Kidney (tissue), 14 donors: Measurements from ENCODE around the gene NR5A1. TPM values are rescaled to one million over a fixed set of nuclear protein-coding genes. Genes with fewer than 3 reads are reported as not detected.

Source experiments
- DNase-seq, 5 donors: peaks; one replicate each; pipeline ENCODE4 v3.0.0-alpha.2; 2013 to 2020
- FAIRE-seq: peaks from 2 replicates; lab custom pipeline; 2012; peaks lifted over from hg19 to GRCh38; lab: Jason Lieb, UNC
- H3K27ac ChIP-seq, 2 donors: one replicate each; pipeline ENCODE4 v1.7.0; 2013; ENCODE audit warnings: low read depth in 2 of 2, low read length in 2 of 2, inconsistent platforms in 1 of 2
- H3K27me3 ChIP-seq: one replicate; pipeline ENCODE4 v1.7.1; 2013; ENCODE audit warnings: low read length, inconsistent platforms; ENCODE audit not compliant: control insufficient read depth, insufficient read depth
- H3K36me3 ChIP-seq, 3 donors: one replicate each; pipeline versions ENCODE4 v1.7.0 to v1.7.1; 2013; ENCODE audit warnings: low read length in 3 of 3, control low read depth in 1 of 3, inconsistent platforms in 1 of 3; ENCODE audit not compliant: insufficient read depth in 3 of 3, control insufficient read depth in 2 of 3
- H3K4me1 ChIP-seq, 3 donors: one replicate each; pipeline versions ENCODE4 v1.7.0 to v1.7.1; 2013; ENCODE audit warnings: low read length in 3 of 3, inconsistent platforms in 1 of 3, low read depth in 1 of 3; ENCODE audit not compliant: control insufficient read depth in 2 of 3, insufficient read depth in 2 of 3
- H3K4me3 ChIP-seq, 3 donors: one replicate each; pipeline versions ENCODE4 v1.7.0 to v1.8.1; 2013; ENCODE audit warnings: low read length in 3 of 3, control low read depth in 1 of 3, inconsistent platforms in 1 of 3
- H3K9ac ChIP-seq, 3 donors: one replicate each; pipeline versions ENCODE4 v1.7.0 to v1.7.1; 2013; ENCODE audit warnings: low read length in 3 of 3, control low read depth in 1 of 3, inconsistent platforms in 1 of 3
- H3K9me3 ChIP-seq, 3 donors: one replicate each; pipeline versions ENCODE4 v1.7.0 to v1.7.1; 2013; ENCODE audit warnings: low read length in 3 of 3, control low read depth in 1 of 3, inconsistent platforms in 1 of 3; ENCODE audit not compliant: control insufficient read depth in 2 of 3, insufficient read depth in 1 of 3
- intact Hi-C: fragments of 100-400 bp; cut with DNase I; formaldehyde crosslinking; loops from one replicate; pipeline ENCODE4 v1.11.1; 2022
- polyA plus RNA-seq: library from polyadenylated mRNA; stranded (reverse); fragments of 350-450 nt; fragmentation: Illumina TruSeq; extraction: RNeasy Lipid Tissue Mini Kit (QIAGEN cat#74804); gene quantifications from one replicate; pipeline ENCODE4 v1.2.3, GENCODE V29; 2014; ENCODE audit warnings: low read depth, low replicate concordance; ENCODE audit not compliant: insufficient read depth
- total RNA-seq: library from RNA; stranded (reverse); fragmentation: NEBNext Ultra II Directional; extraction: Animal tissue kit (Norgen Biotek cat#: 25700); gene quantifications from one replicate; pipeline ENCODE4 v1.2.1, GENCODE V29; 2021
- TF ChIP-seq, protein P1 (sequence below): IDR thresholded peaks from 3 replicates; pipeline ENCODE4 v1.5.1; 2012; ENCODE audit warnings: mild to moderate bottlenecking, moderate library complexity, borderline replicate concordance; ENCODE audit not compliant: insufficient read depth; ENCODE audit errors: extremely low read depth
- donor health status: control.
- donor health status: control.
- donor health status: control.
- donor health status: control.
- donor health status: control.
- donor health status: DM: yes; HTN: yes; CAD: no.
- donor health status: Normal renal cell carcinoma (clear cell type).

NR5A1 gene
- total and polyA plus RNA-seq, 2 donors from 2014 or later = not detected

DNA sequence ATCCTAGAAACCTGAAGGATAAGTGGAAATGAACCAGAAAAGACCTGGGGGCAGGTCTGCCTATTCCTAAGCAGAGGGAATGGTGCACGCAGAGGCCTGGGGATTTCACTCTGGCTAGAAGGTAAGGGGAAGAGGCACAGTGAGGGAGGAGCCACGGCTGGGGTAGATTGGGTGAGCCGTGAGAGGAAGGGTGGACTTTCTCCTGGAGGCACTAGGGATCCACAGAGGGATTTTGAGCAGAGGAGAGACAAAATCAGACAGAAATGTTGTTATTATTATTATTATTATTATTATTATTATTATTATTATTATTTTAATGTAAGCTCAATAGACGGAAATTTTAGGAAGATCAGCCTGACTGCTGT lies 59.9 kb downstream of the NR5A1 start:
- FAIRE-seq (no peak), DNase-seq (no peak)
- no peak overlapping the region for H3K9ac ChIP-seq
- H3K27ac ChIP-seq = no peak overlapping the region
- TF ChIP-seq, protein P1, sequence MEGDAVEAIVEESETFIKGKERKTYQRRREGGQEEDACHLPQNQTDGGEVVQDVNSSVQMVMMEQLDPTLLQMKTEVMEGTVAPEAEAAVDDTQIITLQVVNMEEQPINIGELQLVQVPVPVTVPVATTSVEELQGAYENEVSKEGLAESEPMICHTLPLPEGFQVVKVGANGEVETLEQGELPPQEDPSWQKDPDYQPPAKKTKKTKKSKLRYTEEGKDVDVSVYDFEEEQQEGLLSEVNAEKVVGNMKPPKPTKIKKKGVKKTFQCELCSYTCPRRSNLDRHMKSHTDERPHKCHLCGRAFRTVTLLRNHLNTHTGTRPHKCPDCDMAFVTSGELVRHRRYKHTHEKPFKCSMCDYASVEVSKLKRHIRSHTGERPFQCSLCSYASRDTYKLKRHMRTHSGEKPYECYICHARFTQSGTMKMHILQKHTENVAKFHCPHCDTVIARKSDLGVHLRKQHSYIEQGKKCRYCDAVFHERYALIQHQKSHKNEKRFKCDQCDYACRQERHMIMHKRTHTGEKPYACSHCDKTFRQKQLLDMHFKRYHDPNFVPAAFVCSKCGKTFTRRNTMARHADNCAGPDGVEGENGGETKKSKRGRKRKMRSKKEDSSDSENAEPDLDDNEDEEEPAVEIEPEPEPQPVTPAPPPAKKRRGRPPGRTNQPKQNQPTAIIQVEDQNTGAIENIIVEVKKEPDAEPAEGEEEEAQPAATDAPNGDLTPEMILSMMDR = no peak
- no peaks in the 10 kb centered on the region for H3K36me3 ChIP-seq
- peaks cover 0 to 4% (median 0%) of the 10 kb centered on the region in 3 donors for H3K4me1 ChIP-seq
- peaks cover 0 to under 1% (median 0%) of the 10 kb centered on the region in 3 donors for H3K9me3 ChIP-seq
- intact Hi-C loops = no loop called here
- H3K4me3 ChIP-seq = no peak overlapping the region
- peaks cover 14% of the 10 kb centered on the region for H3K27me3 ChIP-seq

DNA sequence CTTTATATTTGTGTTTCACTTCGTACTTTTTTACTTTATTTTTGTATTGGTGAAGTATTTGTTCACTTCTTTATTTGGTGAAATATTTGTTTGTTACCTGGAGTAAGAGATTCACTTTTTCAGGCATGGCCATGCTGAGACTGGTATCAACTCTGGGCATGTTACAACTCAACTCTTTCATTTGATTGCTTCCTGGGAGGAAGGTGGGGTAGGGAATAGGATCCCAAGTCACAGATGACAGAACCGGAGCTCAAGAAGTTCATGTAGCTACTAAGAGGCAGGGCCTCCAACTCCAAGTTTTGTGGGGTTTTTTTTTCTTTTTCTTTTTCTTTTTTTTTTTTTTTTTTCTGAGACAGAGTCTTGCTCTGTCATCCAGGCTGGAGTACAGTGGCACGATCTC lies 63.0 kb downstream of the NR5A1 start:
- no peaks in the 10 kb centered on the region for H3K36me3 ChIP-seq
- H3K4me3 ChIP-seq = no peak overlapping the region
- peaks cover 0 to 2% (median 0%) of the 10 kb centered on the region in 3 donors for H3K9me3 ChIP-seq
- intact Hi-C loops = no loop called here
- H3K27ac ChIP-seq = no peak overlapping the region
- DNase-seq (no peak), FAIRE-seq (no peak)
- no peak overlapping the region for H3K9ac ChIP-seq
- no peaks in the 10 kb centered on the region for H3K27me3 ChIP-seq
- TF ChIP-seq, protein P1 = no peak
- H3K4me1 ChIP-seq = no peaks in the 10 kb centered on the region

DNA sequence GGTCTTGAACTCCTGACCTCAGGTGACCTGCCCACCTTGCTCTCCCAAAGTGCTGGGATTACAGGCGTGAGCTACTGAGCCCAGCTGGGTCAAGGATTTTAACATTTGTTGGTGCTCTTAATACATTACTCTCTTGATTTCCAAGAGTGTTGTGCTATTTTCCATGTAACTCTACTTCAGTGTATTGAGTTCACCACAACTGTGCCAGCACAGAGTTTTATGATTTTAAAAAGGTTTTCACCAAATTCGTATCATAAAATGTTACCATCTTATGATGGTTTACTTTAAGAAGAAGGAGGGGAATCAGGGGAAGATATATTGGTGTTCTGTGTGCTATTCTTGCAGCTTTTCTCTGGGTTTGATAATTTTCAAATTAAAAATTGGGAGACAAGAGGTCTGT lies 63.6 kb downstream of the NR5A1 start:
- FAIRE-seq (no peak), DNase-seq (no peak)
- no peaks in the 10 kb centered on the region for H3K27me3 ChIP-seq

More for the DNA sequence above, 63.6 kb downstream of the NR5A1 start:
- intact Hi-C loops = no loop called here
- no peak overlapping the region for H3K27ac ChIP-seq
- no peaks in the 10 kb centered on the region for H3K4me1 ChIP-seq
- peaks cover 0 to 3% (median 2%) of the 10 kb centered on the region in 3 donors for H3K9me3 ChIP-seq
- TF ChIP-seq, protein P1 = no peak
- no peaks in the 10 kb centered on the region for H3K36me3 ChIP-seq
- H3K9ac ChIP-seq = no peak overlapping the region
- no peak overlapping the region for H3K4me3 ChIP-seq
